Heart left ventricle (tissue), 13 donors: ENCODE measurements around the gene CCSER2.

Experiments
- POLR2A ChIP-seq, 2 donors: fragments of 450-650 bp; IDR thresholded peaks; one replicate each; pipeline ENCODE4 v1.6.1; 2017; ENCODE audit warnings: antibody characterized with exemption in 2 of 2, mild to moderate bottlenecking in 2 of 2, moderate library complexity in 2 of 2
- TF ChIP-seq, protein P1 (sequence below), 12 donors: fragments of 200-600 bp; sonication (generic) in 4 of 12; IDR thresholded peaks; one replicate each; pipeline versions ENCODE4 v1.5.0 to v1.8.0; 2018 to 2022; ENCODE audit warnings: antibody characterized with exemption in 12 of 12, mild to moderate bottlenecking in 5 of 12
- donor health status: ischemic (EF 13 %, LVEDD 7.1; RV severe dilation, severe dysfunction).
- donor health status: DM: no; HTN: yes; CAD: no.
- donor health status: DM: no; HTN: no; CAD: no.
- donor health status: ischemic (EF 25% LVEDD 6.9; RV normal size, moderate dysfunction).
- donor health status: ischemic (EF 25% LVEDD 5.7; RV mildly dilated, moderate dysfunction).
- donor health status: ischemic (EF 35%, LVEDD 5.7; RV mildly dilated, moderate dysfunction).
- donor health status: nonischemic (EF 11% LVEDD 7.7; RV severe dilation, severe dysfunction).
- donor health status: DM: yes; HTN: yes; CAD: no.
- donor health status: PGD.
- donor health status: ischemic (EF 29% LVEDD 5.4; RV normal size, mild dysfunction).
- donor health status: nonischemic (EF 23%, LVEDD 6.1; RV moderate dilation, normal function).

DNA sequence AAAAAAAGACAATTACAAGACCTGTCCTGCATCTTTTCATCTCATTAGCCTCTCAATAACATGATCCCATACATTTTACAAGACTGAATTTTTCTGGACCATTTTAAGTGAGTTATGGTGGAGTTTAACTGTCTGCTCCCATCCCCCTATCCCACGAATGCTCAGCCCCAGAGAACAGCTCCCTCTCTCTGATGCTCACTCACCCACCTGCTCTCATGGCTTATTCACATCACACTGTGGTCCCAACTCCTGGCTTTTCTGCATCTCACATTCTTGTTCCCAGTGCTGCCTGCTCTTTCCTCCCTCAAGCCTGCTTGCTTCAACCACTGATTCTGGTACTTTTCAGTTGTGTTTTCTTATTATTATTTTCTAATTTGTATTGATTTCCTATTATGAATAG lies 20.4 kb upstream of the CCSER2 start:
- TF ChIP-seq, protein P1, sequence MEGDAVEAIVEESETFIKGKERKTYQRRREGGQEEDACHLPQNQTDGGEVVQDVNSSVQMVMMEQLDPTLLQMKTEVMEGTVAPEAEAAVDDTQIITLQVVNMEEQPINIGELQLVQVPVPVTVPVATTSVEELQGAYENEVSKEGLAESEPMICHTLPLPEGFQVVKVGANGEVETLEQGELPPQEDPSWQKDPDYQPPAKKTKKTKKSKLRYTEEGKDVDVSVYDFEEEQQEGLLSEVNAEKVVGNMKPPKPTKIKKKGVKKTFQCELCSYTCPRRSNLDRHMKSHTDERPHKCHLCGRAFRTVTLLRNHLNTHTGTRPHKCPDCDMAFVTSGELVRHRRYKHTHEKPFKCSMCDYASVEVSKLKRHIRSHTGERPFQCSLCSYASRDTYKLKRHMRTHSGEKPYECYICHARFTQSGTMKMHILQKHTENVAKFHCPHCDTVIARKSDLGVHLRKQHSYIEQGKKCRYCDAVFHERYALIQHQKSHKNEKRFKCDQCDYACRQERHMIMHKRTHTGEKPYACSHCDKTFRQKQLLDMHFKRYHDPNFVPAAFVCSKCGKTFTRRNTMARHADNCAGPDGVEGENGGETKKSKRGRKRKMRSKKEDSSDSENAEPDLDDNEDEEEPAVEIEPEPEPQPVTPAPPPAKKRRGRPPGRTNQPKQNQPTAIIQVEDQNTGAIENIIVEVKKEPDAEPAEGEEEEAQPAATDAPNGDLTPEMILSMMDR (IDR thresholded peaks at IDR 0.05), result no peak
- TF ChIP-seq POLR2A (IDR thresholded peaks at IDR 0.05), result no peak
